Measurements from ENCODE around the gene ELAVL1.

DNA sequence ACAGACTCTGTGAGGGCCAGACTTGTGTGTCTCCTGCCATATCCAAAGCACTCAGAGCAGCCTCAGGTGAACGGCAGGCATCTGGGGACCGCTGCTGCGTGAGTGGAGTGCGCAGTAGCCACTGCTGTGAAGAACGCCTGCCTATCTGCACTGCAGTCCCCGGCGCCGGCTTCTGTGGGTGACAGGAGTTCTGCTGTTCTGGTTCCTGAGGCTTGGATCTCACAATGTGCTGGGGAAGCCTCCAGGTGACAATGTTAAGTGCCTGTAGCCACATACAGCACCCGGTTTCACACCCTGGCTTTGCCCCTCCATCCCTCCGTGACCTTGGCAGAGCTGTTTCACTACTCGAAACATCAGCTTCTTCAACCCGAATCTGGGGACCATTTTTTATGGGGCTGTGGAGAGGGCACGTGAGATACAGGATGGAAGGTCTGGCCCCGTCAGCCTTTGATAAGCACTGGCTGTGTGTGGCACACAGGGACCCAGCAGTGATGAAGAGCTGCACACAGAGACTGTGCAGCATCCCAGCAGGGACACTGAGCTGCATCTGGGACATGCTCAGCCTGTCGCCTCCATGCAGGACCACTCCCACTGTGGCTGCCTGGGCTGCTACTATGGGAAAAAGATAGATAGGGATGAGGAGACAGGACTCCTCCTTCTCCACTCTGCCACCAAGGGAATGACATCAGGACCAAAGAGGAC lies 28.3 kb downstream of the ELAVL1 start:
- TF ChIP-seq, protein P1, sequence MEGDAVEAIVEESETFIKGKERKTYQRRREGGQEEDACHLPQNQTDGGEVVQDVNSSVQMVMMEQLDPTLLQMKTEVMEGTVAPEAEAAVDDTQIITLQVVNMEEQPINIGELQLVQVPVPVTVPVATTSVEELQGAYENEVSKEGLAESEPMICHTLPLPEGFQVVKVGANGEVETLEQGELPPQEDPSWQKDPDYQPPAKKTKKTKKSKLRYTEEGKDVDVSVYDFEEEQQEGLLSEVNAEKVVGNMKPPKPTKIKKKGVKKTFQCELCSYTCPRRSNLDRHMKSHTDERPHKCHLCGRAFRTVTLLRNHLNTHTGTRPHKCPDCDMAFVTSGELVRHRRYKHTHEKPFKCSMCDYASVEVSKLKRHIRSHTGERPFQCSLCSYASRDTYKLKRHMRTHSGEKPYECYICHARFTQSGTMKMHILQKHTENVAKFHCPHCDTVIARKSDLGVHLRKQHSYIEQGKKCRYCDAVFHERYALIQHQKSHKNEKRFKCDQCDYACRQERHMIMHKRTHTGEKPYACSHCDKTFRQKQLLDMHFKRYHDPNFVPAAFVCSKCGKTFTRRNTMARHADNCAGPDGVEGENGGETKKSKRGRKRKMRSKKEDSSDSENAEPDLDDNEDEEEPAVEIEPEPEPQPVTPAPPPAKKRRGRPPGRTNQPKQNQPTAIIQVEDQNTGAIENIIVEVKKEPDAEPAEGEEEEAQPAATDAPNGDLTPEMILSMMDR (IDR thresholded peaks at IDR 0.05): no peak
- no peak for TF ChIP-seq POLR2A (IDR thresholded peaks at IDR 0.05)
